Activated CD4-positive, alpha-beta T cell treated with anti-CD3 and anti-CD28 coated beads, Interleukin-2, amount 10 ng/mL, durations not matched to agents 7 days and 5 days (primary cell): ENCODE results near the gene MAP3K3. TPM values are rescaled to one million over a fixed set of nuclear protein-coding genes. Genes with fewer than 3 reads are reported as not detected.
A peak's percentile ranks its signal among the peaks of the same experiment; 100 is the strongest.

ENCODE experiments used
- CTCF ChIA-PET: fragments of 350-600 bp; sonication (Branson Sonifier 250); formaldehyde crosslinking; loops from one replicate; lab custom pipeline; 2021; ENCODE audit warnings: antibody characterized with exemption; lab: Charles Lee
- POLR2A ChIA-PET: fragments of 350-600 bp; sonication (Branson Sonifier 250); formaldehyde crosslinking; loops from one replicate; lab custom pipeline; 2021; ENCODE audit warnings: antibody characterized with exemption; lab: Charles Lee
- DNase-seq: peaks from one replicate; pipeline ENCODE4 v3.0.0-alpha.2; 2020
- H3K27ac Mint-ChIP-seq: one replicate; pipeline ENCODE4 v1.8.0; 2021; ENCODE audit warnings: mild to moderate bottlenecking, moderate library complexity, mixed read lengths
- H3K27me3 Mint-ChIP-seq: one replicate; pipeline ENCODE4 v1.8.0; 2021; ENCODE audit warnings: mixed read lengths
- H3K36me3 Mint-ChIP-seq: one replicate; pipeline ENCODE4 v1.8.0; 2021; ENCODE audit warnings: low read depth, mixed read lengths
- H3K4me1 Mint-ChIP-seq: one replicate; pipeline ENCODE4 v1.8.0; 2021; ENCODE audit warnings: mixed read lengths
- H3K4me3 Mint-ChIP-seq: one replicate; pipeline ENCODE4 v1.8.0; 2021; ENCODE audit warnings: mild to moderate bottlenecking, moderate library complexity, mixed read lengths
- H3K9me3 Mint-ChIP-seq: one replicate; pipeline ENCODE4 v1.8.0; 2021; ENCODE audit warnings: mixed read lengths
- total RNA-seq, 2 experiments: library from RNA; stranded (reverse); gene quantifications; one replicate each; pipeline ENCODE4 v1.2.3, GENCODE V29; 2021

Gene MAP3K3
- total RNA-seq, 2 experiments from 2014 or later, result 38.7 to 40.3 TPM

- H3K4me1 Mint-ChIP-seq, result peaks cover 43% of the 10 kb centered on the region
- H3K4me3 Mint-ChIP-seq, result peak overlapping the region; percentile 97
- H3K36me3 Mint-ChIP-seq, result peaks cover 65% of the 10 kb centered on the region
- H3K27ac Mint-ChIP-seq, result peak overlapping the region; percentile 98
- ChIA-PET CTCF (interaction anchor here (0.6 to 3.9 kb wide), 21 partner anchors 9 to 272 kb away, joined by 3 to 21 read pairs (median 3); partner anchors contain the start of genes CCDC47 and DDX42), POLR2A (interaction anchor here (0.6 to 1.7 kb wide), 3 partner anchors 13 to 76 kb away, joined by 3 to 8 read pairs (median 4); partner anchors contain the start of genes CCDC47 and DDX42)
- no peaks in the 10 kb centered on the region for H3K27me3 Mint-ChIP-seq
- DNase-seq, result peak; percentile 87
- H3K9me3 Mint-ChIP-seq, result peaks cover 3% of the 10 kb centered on the region
Measured at GRCh38 chr17:63697341-63698286, 75.4 kb downstream of the MAP3K3 start.

GRCh38 chr17:63698381-63698885, 76.2 kb downstream of the MAP3K3 start:
- Mint-ChIP-seq H3K27ac (peak overlapping the region; percentile 98), H3K4me1 (peaks cover 49% of the 10 kb centered on the region), H3K27me3 (no peaks in the 10 kb centered on the region), H3K4me3 (peak overlapping the region; percentile 97), H3K36me3 (peaks cover 70% of the 10 kb centered on the region), H3K9me3 (peaks cover 3% of the 10 kb centered on the region)
- DNase-seq, result peak; percentile 26
- CTCF ChIA-PET, result interaction anchor here (0.6 to 3.9 kb wide), 24 partner anchors 8 to 273 kb away, joined by 3 to 21 read pairs (median 3); partner anchors contain the start of genes CCDC47, DDX42 and PSMC5
- POLR2A ChIA-PET, result interaction anchor here (0.9 to 1.7 kb wide), 2 partner anchors 10 to 44 kb away, joined by 3 to 8 read pairs; no protein-coding TSS in a partner anchor

- Mint-ChIP-seq H3K4me1 (peaks cover 55% of the 10 kb centered on the region), H3K9me3 (peaks cover 3% of the 10 kb centered on the region), H3K27ac (peak overlapping the region; percentile 98), H3K36me3 (peaks cover 74% of the 10 kb centered on the region), H3K4me3 (peak overlapping the region; percentile 97), H3K27me3 (no peaks in the 10 kb centered on the region)
- peak; percentile 94 for DNase-seq
- CTCF ChIA-PET, result interaction anchor here (0.6 to 3.9 kb wide), 19 partner anchors 8 to 274 kb away, joined by 3 to 21 read pairs (median 3); partner anchors contain the start of genes CCDC47, DDX42 and PSMC5
- POLR2A ChIA-PET, result interaction anchor here (0.9 to 1.7 kb wide), 2 partner anchors 9 to 43 kb away, joined by 3 to 8 read pairs; no protein-coding TSS in a partner anchor
Measured at GRCh38 chr17:63698886-63699637, 76.8 kb downstream of the MAP3K3 start.

GRCh38 chr17:63699638-63700527, 77.7 kb downstream of the MAP3K3 start, which contains the start of gene LIMD2:
Gene LIMD2 (minus strand): TSS chr17:63700125. CDS start chr17:63699298, 827 bp downstream.
- H3K9me3 Mint-ChIP-seq, result peaks cover 3% of the 10 kb centered on the region
- peak; percentile 83 for DNase-seq
- H3K4me3 Mint-ChIP-seq, result peak within 1 kb of the TSS; percentile 97
- H3K4me1 Mint-ChIP-seq, result peaks cover 61% of the 10 kb centered on the region
- peak within 1 kb of the TSS; percentile 99 for H3K27ac Mint-ChIP-seq
- ChIA-PET POLR2A (no interaction called here), CTCF (interaction anchor here (1.4 kb wide), 1 partner anchor 88 kb away, joined by 3 read pairs; no protein-coding TSS in a partner anchor)
- H3K27me3 Mint-ChIP-seq, result no peaks in the 10 kb centered on the region
- H3K36me3 Mint-ChIP-seq, result peaks cover 68% of the 10 kb centered on the region

GRCh38 chr17:63700528-63701455, 78.6 kb downstream of the MAP3K3 start:
- Mint-ChIP-seq H3K4me3 (peak overlapping the region; percentile 96), H3K27me3 (no peaks in the 10 kb centered on the region), H3K4me1 (peaks cover 62% of the 10 kb centered on the region), H3K36me3 (peaks cover 66% of the 10 kb centered on the region), H3K9me3 (peaks cover 3% of the 10 kb centered on the region), H3K27ac (peak overlapping the region; percentile 99)
- ChIA-PET POLR2A (no interaction called here), CTCF (interaction anchor here (0.6 to 1.6 kb wide), 10 partner anchors 10 to 848 kb away, joined by 3 to 8 read pairs (median 4); no protein-coding TSS in a partner anchor)
- DNase-seq, result peak; percentile 51

- H3K9me3 Mint-ChIP-seq, result peaks cover 3% of the 10 kb centered on the region
- ChIA-PET POLR2A (interaction anchor here (0.6 to 1.0 kb wide), 2 partner anchors 41 to 142 kb away, joined by 3 to 6 read pairs; no protein-coding TSS in a partner anchor), CTCF (interaction anchor here (0.6 to 1.6 kb wide), 9 partner anchors 9 to 134 kb away, joined by 3 to 8 read pairs (median 4); no protein-coding TSS in a partner anchor)
- peaks cover 62% of the 10 kb centered on the region for H3K4me1 Mint-ChIP-seq
- H3K27ac Mint-ChIP-seq, result peak overlapping the region; percentile 99
- peak; percentile 16 for DNase-seq
- H3K27me3 Mint-ChIP-seq, result no peaks in the 10 kb centered on the region
- peaks cover 67% of the 10 kb centered on the region for H3K36me3 Mint-ChIP-seq
- H3K4me3 Mint-ChIP-seq, result peak overlapping the region; percentile 96
Measured at GRCh38 chr17:63701456-63701820, 79.2 kb downstream of the MAP3K3 start.

GRCh38 chr17:63701868-63702720, 79.9 kb downstream of the MAP3K3 start:
- H3K4me1 Mint-ChIP-seq, result peaks cover 62% of the 10 kb centered on the region
- peak overlapping the region; percentile 96 for H3K4me3 Mint-ChIP-seq
- DNase-seq, result peak; percentile 88
- ChIA-PET CTCF (interaction anchor here (0.6 to 2.3 kb wide), 9 partner anchors 8 to 147 kb away, joined by 3 to 11 read pairs (median 4); no protein-coding TSS in a partner anchor), POLR2A (interaction anchor here (0.6 to 1.0 kb wide), 2 partner anchors 41 to 142 kb away, joined by 3 to 6 read pairs; no protein-coding TSS in a partner anchor)
- peaks cover 3% of the 10 kb centered on the region for H3K9me3 Mint-ChIP-seq
- H3K27me3 Mint-ChIP-seq, result no peaks in the 10 kb centered on the region
- H3K27ac Mint-ChIP-seq, result peak overlapping the region; percentile 99
- H3K36me3 Mint-ChIP-seq, result peaks cover 62% of the 10 kb centered on the region

GRCh38 chr17:63702721-63703015, 80.5 kb downstream of the MAP3K3 start:
- ChIA-PET POLR2A (interaction anchor here (1.0 kb wide), 1 partner anchor 40 kb away, joined by 3 read pairs; no protein-coding TSS in a partner anchor), CTCF (interaction anchor here (0.6 to 2.3 kb wide), 7 partner anchors 9 to 146 kb away, joined by 3 to 11 read pairs (median 4); no protein-coding TSS in a partner anchor)
- H3K27me3 Mint-ChIP-seq, result no peaks in the 10 kb centered on the region
- peaks cover 62% of the 10 kb centered on the region for H3K4me1 Mint-ChIP-seq
- peak overlapping the region; percentile 96 for H3K4me3 Mint-ChIP-seq
- peaks cover 60% of the 10 kb centered on the region for H3K36me3 Mint-ChIP-seq
- peak overlapping the region; percentile 99 for H3K27ac Mint-ChIP-seq
- DNase-seq, result no peak
- peaks cover 3% of the 10 kb centered on the region for H3K9me3 Mint-ChIP-seq

- POLR2A ChIA-PET, result no interaction called here
- Mint-ChIP-seq H3K27ac (peak overlapping the region; percentile 99), H3K9me3 (peaks cover 3% of the 10 kb centered on the region), H3K4me1 (peaks cover 60% of the 10 kb centered on the region), H3K4me3 (peak overlapping the region; percentile 96), H3K36me3 (peaks cover 57% of the 10 kb centered on the region), H3K27me3 (no peaks in the 10 kb centered on the region)
- no peak for DNase-seq
- CTCF ChIA-PET, result interaction anchor here (0.6 to 2.3 kb wide), 8 partner anchors 9 to 277 kb away, joined by 3 to 11 read pairs (median 4); no protein-coding TSS in a partner anchor
Measured at GRCh38 chr17:63703029-63703428, 80.8 kb downstream of the MAP3K3 start.
